Measurements from ENCODE around the gene TDRD9.

Gene TDRD9

GRCh38 chr14:103989034-103989433 is 60.8 kb downstream of the TDRD9 start:
- TF ChIP-seq CTCF (IDR thresholded peaks at IDR 0.05), result no peak

- TF ChIP-seq CTCF (IDR thresholded peaks at IDR 0.05), result no peak
Measured at GRCh38 chr14:103989964-103990363, 61.7 kb downstream of the TDRD9 start.

DNA sequence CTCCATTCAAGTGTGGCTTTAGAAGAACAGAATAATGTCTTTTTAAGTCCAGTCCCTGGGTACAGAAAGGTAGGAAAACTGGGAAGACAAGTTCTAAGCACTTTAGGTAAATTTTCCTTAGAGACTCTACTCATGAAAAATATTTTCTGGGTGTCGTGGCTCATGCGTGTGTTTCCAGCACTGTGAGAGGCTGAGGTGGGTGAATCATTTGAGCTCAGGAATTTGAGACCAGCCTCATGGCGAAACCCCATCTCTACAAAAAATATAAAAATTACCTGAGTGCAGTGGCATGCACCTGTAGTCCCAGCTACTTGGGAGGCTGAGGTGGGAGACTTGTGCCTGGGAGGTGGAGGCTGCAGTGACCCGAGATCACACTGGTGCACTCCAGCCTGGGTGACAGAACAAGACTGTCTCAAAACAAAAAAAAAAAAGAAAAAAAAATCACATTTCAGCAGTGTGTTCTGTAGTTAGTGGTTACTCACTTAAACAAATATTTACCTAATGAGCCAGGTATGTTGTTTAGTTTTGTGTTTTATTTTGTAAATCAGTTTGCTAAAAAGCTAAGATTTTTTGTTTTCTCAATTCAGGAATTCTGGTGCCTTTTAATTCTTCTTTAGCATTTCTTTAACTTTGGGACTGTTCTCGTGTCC is 66.4 kb downstream of the TDRD9 start:
- TF ChIP-seq CTCF (IDR thresholded peaks at IDR 0.05), result no peak

- no peak for TF ChIP-seq CTCF (IDR thresholded peaks at IDR 0.05)
Measured at GRCh38 chr14:103995876-103996275, 67.6 kb downstream of the TDRD9 start.

GRCh38 chr14:103997391-103997790 is 69.1 kb downstream of the TDRD9 start:
- no peak for TF ChIP-seq CTCF (IDR thresholded peaks at IDR 0.05)

DNA sequence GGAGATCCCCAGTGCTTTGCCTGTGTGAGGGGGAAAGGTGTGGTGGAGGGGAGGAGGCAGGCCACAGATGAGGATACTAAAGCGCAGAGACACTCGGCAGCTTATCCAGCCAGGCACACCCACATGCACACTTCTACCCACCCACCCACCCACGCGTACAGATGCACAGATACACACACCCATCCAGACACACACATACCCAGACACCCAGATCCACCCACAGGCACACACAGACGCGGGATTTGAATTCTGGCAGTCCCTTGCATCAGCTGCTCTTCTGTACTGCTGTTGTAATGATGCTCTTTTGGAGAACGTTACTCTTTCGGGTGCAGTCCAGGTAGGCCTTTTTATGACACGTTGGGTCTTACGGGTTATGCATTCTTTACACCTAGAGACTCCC is 69.8 kb downstream of the TDRD9 start:
- TF ChIP-seq CTCF (IDR thresholded peaks at IDR 0.05), result no peak

DNA sequence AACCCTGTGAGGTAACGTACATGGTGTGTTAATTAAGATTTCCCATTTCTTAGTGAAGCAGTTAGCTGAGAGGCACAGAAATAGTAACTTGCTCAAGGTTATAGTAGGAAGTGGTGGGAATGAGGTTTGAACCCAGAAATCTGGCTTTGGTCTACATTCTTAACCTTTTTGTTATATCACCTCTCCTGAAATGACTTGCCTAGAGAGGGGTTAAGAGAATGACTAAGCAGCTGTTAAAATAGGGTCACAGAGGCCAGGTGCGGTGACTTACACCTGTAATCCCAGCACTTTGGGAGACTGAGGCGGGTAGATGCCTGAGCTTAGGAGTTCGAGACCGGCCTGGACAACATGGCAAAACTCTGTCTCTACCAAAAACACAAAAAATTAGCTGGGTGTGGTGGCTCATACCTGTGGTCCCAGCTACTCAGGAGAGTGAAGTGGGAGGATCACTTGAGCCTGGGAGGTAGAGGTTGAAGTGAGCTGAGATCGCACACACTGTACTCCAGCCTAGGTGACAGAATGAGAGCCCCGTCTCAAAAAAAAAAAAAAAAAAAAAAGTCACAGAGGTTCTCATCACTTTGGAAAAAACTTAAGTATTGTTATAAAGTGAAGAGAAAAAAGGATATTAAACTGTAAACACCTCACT is 71.7 kb downstream of the TDRD9 start:
- TF ChIP-seq CTCF (IDR thresholded peaks at IDR 0.05), result no peak

Measured in LNCAP (cell line).